Mucosa of descending colon (tissue), 3 donors: ENCODE data around the gene PROM1. TPM values are rescaled to one million over a fixed set of nuclear protein-coding genes. Genes with fewer than 3 reads are reported as not detected.

Source experiments
- ATAC-seq: fragments of 200-7000 bp; cut with Tn5 transposase; one replicate; pipeline ENCODE4 v1.9.1; 2020; ENCODE audit warnings: mild to moderate bottlenecking, moderate library complexity
- DNase-seq, 3 donors: peaks; one replicate each; pipeline ENCODE4 v3.0.0-alpha.2; 2020
- H3K36me3 ChIP-seq: fragments of 200-600 bp; one replicate; pipeline ENCODE4 v1.8.0; 2021; ENCODE audit warnings: low read depth, mild to moderate bottlenecking
- H3K4me1 ChIP-seq: fragments of 200-600 bp; one replicate; pipeline ENCODE4 v1.8.0; 2021; ENCODE audit warnings: low read depth, mild to moderate bottlenecking
- H3K4me3 ChIP-seq: fragments of 200-600 bp; one replicate; pipeline ENCODE4 v1.8.0; 2021; ENCODE audit warnings: mild to moderate bottlenecking
- H3K9me3 ChIP-seq: fragments of 200-600 bp; one replicate; pipeline ENCODE4 v1.8.0; 2021; ENCODE audit warnings: mild to moderate bottlenecking
- CTCF ChIP-seq: fragments of 200-600 bp; IDR thresholded peaks from one replicate; pipeline ENCODE4 v1.8.0; 2022; ENCODE audit warnings: antibody characterized with exemption, mild to moderate bottlenecking
- intact Hi-C, 2 donors: fragments of 100-400 bp; cut with DNase I in 1 of 2; cut with micrococcal nuclease in 1 of 2; formaldehyde crosslinking; loops; one replicate each; pipeline versions ENCODE4 v1.11.0 to v1.11.1; 2022; cut with DNase I, micrococcal nuclease
- total RNA-seq, 3 donors: library from RNA; stranded (reverse); fragmentation: NEBNext Ultra II Directional in 2 of 3; extraction: Animal tissue kit (Norgen Biotek cat#: 25700) in 2 of 3; gene quantifications; one replicate each; pipeline versions ENCODE4 v1.2.1 to v1.2.4, GENCODE V29; 2021 to 2023
- donor health status: DM: no; HTN: no; CAD: no; lungs with moderate emphysema.
- donor health status: DM: no; HTN: no; CAD: no.
- donor health status: DM: no; HTN: yes; CAD: no.

PROM1 gene
- total RNA-seq, 3 donors from 2014 or later: 52.0 to 136 (median 69.6) TPM

DNA sequence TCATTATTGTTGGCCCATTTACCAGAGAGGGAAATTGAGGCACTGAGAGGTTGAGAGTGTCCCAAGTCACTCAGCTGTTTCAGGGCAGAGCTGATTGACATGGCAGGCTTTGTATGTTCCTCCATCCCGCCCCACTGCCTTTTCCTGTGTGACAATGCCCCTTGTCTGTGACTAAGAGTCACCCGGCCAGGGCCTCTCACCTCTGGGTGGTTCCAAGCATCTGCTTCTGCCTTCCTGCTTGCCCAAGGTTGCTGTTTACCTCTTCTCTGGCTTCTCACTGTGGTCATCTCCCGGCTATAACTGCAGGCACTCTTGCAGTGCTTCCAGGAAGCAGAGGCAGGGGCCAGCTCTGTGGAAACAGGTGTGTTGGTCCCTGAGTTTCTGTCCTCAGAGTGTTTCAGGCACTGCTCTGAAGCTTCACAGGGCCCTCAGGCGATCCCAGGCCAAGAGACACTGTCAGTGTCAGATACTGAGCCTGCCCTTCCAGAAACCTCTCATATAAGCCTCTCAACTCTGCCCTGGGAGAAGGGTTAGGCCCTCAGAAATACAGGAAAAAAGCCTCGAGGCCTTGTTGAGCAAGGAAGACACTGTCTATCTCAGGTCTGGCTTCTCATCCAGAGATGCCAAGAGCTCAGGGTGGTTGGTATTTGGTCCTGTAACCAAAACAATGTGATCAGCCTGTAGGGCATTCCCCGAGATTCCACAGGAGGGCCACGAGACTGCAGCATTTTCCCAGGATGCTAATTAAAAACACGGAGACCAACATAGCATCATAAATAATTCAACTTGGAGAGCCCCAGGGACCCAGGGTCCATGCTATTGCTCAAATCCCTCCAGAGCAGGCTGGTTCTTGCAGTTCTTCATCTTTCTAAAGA lies 42.0 kb upstream of the PROM1 start:
- H3K4me3 ChIP-seq: no peak overlapping the region
- H3K36me3 ChIP-seq: no peaks in the 10 kb centered on the region
- H3K9me3 ChIP-seq: no peaks in the 10 kb centered on the region
- ATAC-seq (peak; percentile 23), DNase-seq (no peak)
- no peak for TF ChIP-seq CTCF
- peaks cover 5% of the 10 kb centered on the region for H3K4me1 ChIP-seq
- intact Hi-C loops: no loop called here

DNA sequence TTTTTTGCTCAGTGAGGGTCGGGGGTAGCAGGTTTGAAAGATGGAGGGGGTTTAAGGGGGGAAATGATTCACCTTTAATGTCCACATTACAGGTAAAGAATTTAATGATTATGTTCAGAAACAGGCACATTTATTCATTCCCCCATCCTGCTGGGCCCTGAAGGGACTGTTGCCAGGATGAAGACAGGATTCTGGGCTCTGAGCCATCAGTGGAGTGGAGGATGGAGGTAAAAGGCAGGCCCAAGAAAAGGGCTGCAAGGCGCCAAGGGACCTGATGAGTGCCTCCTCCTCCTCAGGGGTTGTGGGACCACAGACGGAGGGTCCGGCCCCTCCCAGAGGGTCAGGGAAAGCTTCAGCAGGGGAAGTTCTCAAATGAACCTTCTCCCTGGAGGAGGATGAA lies 40.4 kb upstream of the PROM1 start:
- H3K4me1 ChIP-seq: peaks cover 5% of the 10 kb centered on the region
- intact Hi-C loops: no loop called here
- no peak overlapping the region for H3K4me3 ChIP-seq
- no peaks in the 10 kb centered on the region for H3K36me3 ChIP-seq
- no peak for ATAC-seq
- DNase-seq: no peak
- TF ChIP-seq CTCF: no peak
- H3K9me3 ChIP-seq: no peaks in the 10 kb centered on the region

GRCh38 chr4:16123356-16124084 lies 39.7 kb upstream of the PROM1 start:
- intact Hi-C loops: no loop called here
- no peak for TF ChIP-seq CTCF
- DNase-seq: no peak
- H3K9me3 ChIP-seq: no peaks in the 10 kb centered on the region
- no peak overlapping the region for H3K4me3 ChIP-seq
- H3K4me1 ChIP-seq: peaks cover 5% of the 10 kb centered on the region
- ATAC-seq: peak; percentile 84
- H3K36me3 ChIP-seq: no peaks in the 10 kb centered on the region

GRCh38 chr4:16122784-16123183 lies 39.0 kb upstream of the PROM1 start:
- Histone ChIP-seq H3K36me3 (no peaks in the 10 kb centered on the region), H3K4me3 (no peak overlapping the region), H3K9me3 (no peaks in the 10 kb centered on the region), H3K4me1 (peaks cover 5% of the 10 kb centered on the region)
- TF ChIP-seq CTCF: no peak
- DNase-seq (no peak), ATAC-seq (no peak)
- intact Hi-C loops: no loop called here

- TF ChIP-seq CTCF: no peak
- intact Hi-C loops: no loop called here
- no peaks in the 10 kb centered on the region for H3K36me3 ChIP-seq
- H3K9me3 ChIP-seq: no peaks in the 10 kb centered on the region
- peaks cover 5% of the 10 kb centered on the region for H3K4me1 ChIP-seq
- H3K4me3 ChIP-seq: no peak overlapping the region
- DNase-seq (no peak), ATAC-seq (no peak)
These were observed 38.5 kb upstream of the PROM1 start for GRCh38 chr4:16122308-16122711.
